Fibroblast of pulmonary artery (primary cell): ENCODE results near the gene HEBP2.

Experiments used
- DNase-seq: peaks from one replicate; pipeline ENCODE4 v3.0.0-alpha.2; 2010; ENCODE audit warnings: low read depth
- H3K4me3 ChIP-seq: replicated peaks from 2 replicates; pipeline ENCODE4 v1.5.1; 2011; ENCODE audit warnings: low read depth, mild to moderate bottlenecking, control low read depth, low read length, moderate library complexity
- TF ChIP-seq, protein P1 (sequence below): IDR thresholded peaks from 2 replicates; pipeline ENCODE4 v1.5.1; 2011; ENCODE audit warnings: mild to moderate bottlenecking, control low read depth, low read length, inconsistent platforms; ENCODE audit errors: missing control alignments

HEBP2 gene

GRCh38 chr6:138374230-138374629 is 29.8 kb upstream of the HEBP2 start:
- TF ChIP-seq, protein P1, sequence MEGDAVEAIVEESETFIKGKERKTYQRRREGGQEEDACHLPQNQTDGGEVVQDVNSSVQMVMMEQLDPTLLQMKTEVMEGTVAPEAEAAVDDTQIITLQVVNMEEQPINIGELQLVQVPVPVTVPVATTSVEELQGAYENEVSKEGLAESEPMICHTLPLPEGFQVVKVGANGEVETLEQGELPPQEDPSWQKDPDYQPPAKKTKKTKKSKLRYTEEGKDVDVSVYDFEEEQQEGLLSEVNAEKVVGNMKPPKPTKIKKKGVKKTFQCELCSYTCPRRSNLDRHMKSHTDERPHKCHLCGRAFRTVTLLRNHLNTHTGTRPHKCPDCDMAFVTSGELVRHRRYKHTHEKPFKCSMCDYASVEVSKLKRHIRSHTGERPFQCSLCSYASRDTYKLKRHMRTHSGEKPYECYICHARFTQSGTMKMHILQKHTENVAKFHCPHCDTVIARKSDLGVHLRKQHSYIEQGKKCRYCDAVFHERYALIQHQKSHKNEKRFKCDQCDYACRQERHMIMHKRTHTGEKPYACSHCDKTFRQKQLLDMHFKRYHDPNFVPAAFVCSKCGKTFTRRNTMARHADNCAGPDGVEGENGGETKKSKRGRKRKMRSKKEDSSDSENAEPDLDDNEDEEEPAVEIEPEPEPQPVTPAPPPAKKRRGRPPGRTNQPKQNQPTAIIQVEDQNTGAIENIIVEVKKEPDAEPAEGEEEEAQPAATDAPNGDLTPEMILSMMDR = no peak
- no peak for DNase-seq
- no peak overlapping the region for H3K4me3 ChIP-seq

- no peak for DNase-seq
- no peak overlapping the region for H3K4me3 ChIP-seq
- TF ChIP-seq, protein P1 = no peak
Measured at GRCh38 chr6:138374815-138375214, 29.2 kb upstream of the HEBP2 start.

- DNase-seq = no peak
- no peak overlapping the region for H3K4me3 ChIP-seq
- TF ChIP-seq, protein P1 = no peak
Measured at GRCh38 chr6:138377042-138377441, 27.0 kb upstream of the HEBP2 start.

- TF ChIP-seq, protein P1 = no peak
- H3K4me3 ChIP-seq = no peak within 1 kb of the TSS
- no peak for DNase-seq
Measured at GRCh38 chr6:138377844-138378243, 26.2 kb upstream of the HEBP2 start, which contains the start of gene SMIM28. TSS of gene SMIM28 (plus strand) at chr6:138377905. CDS start at chr6:138378073, 168 bp downstream.

DNA sequence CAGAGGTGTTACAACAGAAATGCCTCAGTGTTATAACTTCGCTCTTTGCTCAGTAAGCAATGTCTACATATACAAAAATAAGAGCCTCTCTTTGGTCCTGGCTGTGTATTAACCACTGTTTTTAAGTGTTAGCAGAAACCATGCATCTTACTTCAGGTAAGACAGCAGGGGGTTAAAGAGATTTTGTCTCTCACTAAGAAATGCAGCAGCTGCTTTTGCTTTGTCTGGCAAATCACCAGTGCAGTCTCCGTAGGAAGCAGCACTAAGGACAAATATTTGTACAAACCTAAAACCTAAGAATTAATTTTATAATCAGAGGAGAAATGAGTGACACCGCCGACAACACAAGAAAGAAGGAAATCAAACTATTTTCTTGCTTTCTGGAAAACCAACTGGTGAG is 25.6 kb upstream of the HEBP2 start:
- DNase-seq = no peak
- no peak overlapping the region for H3K4me3 ChIP-seq
- TF ChIP-seq, protein P1 = no peak

GRCh38 chr6:138382498-138383265 is 21.3 kb upstream of the HEBP2 start:
- no peak overlapping the region for H3K4me3 ChIP-seq
- TF ChIP-seq, protein P1 = no peak
- DNase-seq = no peak

DNA sequence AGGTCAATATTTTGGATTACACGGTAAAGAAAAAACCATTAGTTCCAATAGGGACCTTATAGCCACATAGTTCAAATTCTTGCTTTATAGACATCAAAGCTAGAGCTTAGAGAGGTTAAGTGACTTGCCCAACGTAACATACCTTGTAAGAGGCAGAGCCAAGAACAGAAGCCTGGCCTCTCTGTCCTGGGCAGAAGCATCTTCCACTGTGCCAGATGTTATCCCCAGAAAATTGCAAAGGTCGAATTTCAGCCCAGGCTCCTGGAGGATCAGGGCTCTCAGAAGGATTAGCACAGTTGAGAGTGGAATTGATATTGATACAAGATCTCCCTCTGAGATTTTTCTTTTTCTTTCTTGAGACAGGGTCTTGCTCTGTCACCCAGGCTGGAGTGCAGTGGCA is 20.2 kb upstream of the HEBP2 start:
- TF ChIP-seq, protein P1 = no peak
- DNase-seq = no peak
- H3K4me3 ChIP-seq = no peak overlapping the region
